Astrocyte (in vitro differentiated cells and primary cell): ENCODE results near the gene ELOVL1. TPM values are rescaled to one million over a fixed set of nuclear protein-coding genes. Genes with fewer than 3 reads are reported as not detected.

ENCODE experiments used
- DNase-seq: peaks from one replicate; pipeline ENCODE4 v3.0.0-alpha.2; 2010; ENCODE audit warnings: low read depth
- FAIRE-seq: peaks from 2 replicates; lab custom pipeline; 2011; peaks lifted over from hg19 to GRCh38; lab: Jason Lieb, UNC
- H2AFZ ChIP-seq: 2 replicates; pipeline ENCODE4 v1.6.0; 2012; ENCODE audit warnings: low read depth, low read length, inconsistent platforms
- H3K27ac ChIP-seq: 2 replicates; pipeline ENCODE4 v1.5.1; 2011; ENCODE audit warnings: low read depth, low read length, inconsistent platforms
- H3K27me3 ChIP-seq: 2 replicates; pipeline ENCODE4 v1.6.0; 2011; ENCODE audit warnings: low read length, inconsistent platforms; ENCODE audit not compliant: insufficient read depth
- H3K36me3 ChIP-seq: 2 replicates; pipeline ENCODE4 v1.5.1; 2011; ENCODE audit warnings: low read length, inconsistent platforms; ENCODE audit not compliant: insufficient read depth
- H3K4me1 ChIP-seq: 2 replicates; pipeline ENCODE4 v1.5.1; 2011; ENCODE audit warnings: low read length, inconsistent platforms; ENCODE audit not compliant: insufficient read depth
- H3K4me2 ChIP-seq: 2 replicates; pipeline ENCODE4 v1.6.0; 2012; ENCODE audit warnings: low read length, inconsistent platforms
- H3K4me3 ChIP-seq: 2 replicates; pipeline ENCODE4 v1.5.1; 2011; ENCODE audit warnings: low read depth, mild to moderate bottlenecking, low read length, inconsistent platforms; ENCODE audit not compliant: insufficient read depth
- H3K79me2 ChIP-seq: 2 replicates; pipeline ENCODE4 v1.6.0; 2012; ENCODE audit warnings: mild to moderate bottlenecking, low read length, inconsistent platforms; ENCODE audit not compliant: insufficient read depth
- H3K9ac ChIP-seq: 2 replicates; pipeline ENCODE4 v1.6.0; 2012; ENCODE audit warnings: mild to moderate bottlenecking, low read length, inconsistent platforms
- H3K9me3 ChIP-seq: 2 replicates; pipeline ENCODE4 v1.5.1; 2012; ENCODE audit warnings: low read depth, mild to moderate bottlenecking, low read length, inconsistent platforms; ENCODE audit not compliant: insufficient read depth
- H4K20me1 ChIP-seq: 2 replicates; pipeline ENCODE4 v1.6.0; 2012; ENCODE audit warnings: low read length, inconsistent platforms; ENCODE audit not compliant: insufficient read depth
- H3K27ac Mint-ChIP-seq: one replicate; pipeline ENCODE4 v1.8.0; 2021; ENCODE audit warnings: mild to moderate bottlenecking, mixed read lengths; ENCODE audit not compliant: unreplicated experiment
- H3K27me3 Mint-ChIP-seq: one replicate; pipeline ENCODE4 v1.8.0; 2021; ENCODE audit warnings: low read depth, mixed read lengths; ENCODE audit not compliant: unreplicated experiment
- H3K36me3 Mint-ChIP-seq: one replicate; pipeline ENCODE4 v1.8.0; 2021; ENCODE audit warnings: low read depth, mixed read lengths; ENCODE audit not compliant: unreplicated experiment
- H3K4me1 Mint-ChIP-seq: one replicate; pipeline ENCODE4 v1.8.0; 2021; ENCODE audit warnings: low read depth, mixed read lengths; ENCODE audit not compliant: unreplicated experiment
- H3K4me3 Mint-ChIP-seq: one replicate; pipeline ENCODE4 v1.8.0; 2021; ENCODE audit warnings: mild to moderate bottlenecking, moderate library complexity, mixed read lengths; ENCODE audit not compliant: unreplicated experiment
- H3K9me3 Mint-ChIP-seq: one replicate; pipeline ENCODE4 v1.8.0; 2021; ENCODE audit warnings: mild to moderate bottlenecking, mixed read lengths; ENCODE audit not compliant: unreplicated experiment
- EZH2 ChIP-seq: IDR thresholded peaks from 2 replicates; pipeline ENCODE4 v1.6.1; 2012; ENCODE audit warnings: mild to moderate bottlenecking, low read length, inconsistent platforms; ENCODE audit not compliant: insufficient read depth
- total RNA-seq: library from RNA; stranded (reverse); gene quantifications from 2 replicates; pipeline ENCODE4 v1.2.1, GENCODE V29; 2021
- TF ChIP-seq, protein P1 (sequence below): IDR thresholded peaks from 2 replicates; pipeline ENCODE4 v1.5.1; 2011; ENCODE audit warnings: low read depth, mild to moderate bottlenecking, inconsistent platforms, low read length, moderate library complexity; ENCODE audit not compliant: insufficient read depth

The ELOVL1 gene
- total RNA-seq, 1 donor from 2014 or later, result 131 TPM

DNA sequence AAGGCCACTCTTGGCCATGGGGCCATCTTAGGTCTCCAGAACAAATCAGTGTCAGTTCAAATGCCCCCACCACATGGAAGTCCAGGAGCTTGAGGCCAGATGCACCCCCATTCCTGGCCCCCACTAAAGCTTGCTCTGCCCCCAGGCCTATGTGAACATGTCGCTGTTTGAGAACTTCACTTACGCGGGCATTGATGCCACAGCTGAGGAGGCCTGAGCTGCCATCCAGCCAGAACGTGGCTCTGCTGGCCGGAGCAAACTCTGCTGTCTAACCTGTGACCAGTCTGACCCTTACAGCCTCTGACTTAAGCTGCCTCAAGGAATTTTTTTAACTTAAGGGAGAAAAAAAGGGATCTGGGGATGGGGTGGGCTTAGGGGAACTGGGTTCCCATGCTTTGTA is 45.3 kb downstream of the ELOVL1 start:
- Histone ChIP-seq H3K4me1 (no peaks in the 10 kb centered on the region), H3K4me3 (no peak overlapping the region), H3K27ac (no peak overlapping the region), H3K4me2 (no peak overlapping the region), H2AFZ (no peak overlapping the region), H3K9me3 (no peaks in the 10 kb centered on the region), H3K36me3 (no peaks in the 10 kb centered on the region), H3K27me3 (no peaks in the 10 kb centered on the region), H3K9ac (no peak overlapping the region), H3K79me2 (no peaks in the 10 kb centered on the region), H4K20me1 (no peaks in the 10 kb centered on the region)
- TF ChIP-seq, protein P1, sequence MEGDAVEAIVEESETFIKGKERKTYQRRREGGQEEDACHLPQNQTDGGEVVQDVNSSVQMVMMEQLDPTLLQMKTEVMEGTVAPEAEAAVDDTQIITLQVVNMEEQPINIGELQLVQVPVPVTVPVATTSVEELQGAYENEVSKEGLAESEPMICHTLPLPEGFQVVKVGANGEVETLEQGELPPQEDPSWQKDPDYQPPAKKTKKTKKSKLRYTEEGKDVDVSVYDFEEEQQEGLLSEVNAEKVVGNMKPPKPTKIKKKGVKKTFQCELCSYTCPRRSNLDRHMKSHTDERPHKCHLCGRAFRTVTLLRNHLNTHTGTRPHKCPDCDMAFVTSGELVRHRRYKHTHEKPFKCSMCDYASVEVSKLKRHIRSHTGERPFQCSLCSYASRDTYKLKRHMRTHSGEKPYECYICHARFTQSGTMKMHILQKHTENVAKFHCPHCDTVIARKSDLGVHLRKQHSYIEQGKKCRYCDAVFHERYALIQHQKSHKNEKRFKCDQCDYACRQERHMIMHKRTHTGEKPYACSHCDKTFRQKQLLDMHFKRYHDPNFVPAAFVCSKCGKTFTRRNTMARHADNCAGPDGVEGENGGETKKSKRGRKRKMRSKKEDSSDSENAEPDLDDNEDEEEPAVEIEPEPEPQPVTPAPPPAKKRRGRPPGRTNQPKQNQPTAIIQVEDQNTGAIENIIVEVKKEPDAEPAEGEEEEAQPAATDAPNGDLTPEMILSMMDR, result no peak
- TF ChIP-seq EZH2, result no peak
- Mint-ChIP-seq H3K4me3 (no peak overlapping the region), H3K9me3 (peaks cover 9% of the 10 kb centered on the region), H3K36me3 (peaks cover 6% of the 10 kb centered on the region), H3K27ac (no peak overlapping the region), H3K4me1 (peaks cover 7% of the 10 kb centered on the region), H3K27me3 (peaks cover 7% of the 10 kb centered on the region)
- FAIRE-seq, result no peak
- no peak for DNase-seq

DNA sequence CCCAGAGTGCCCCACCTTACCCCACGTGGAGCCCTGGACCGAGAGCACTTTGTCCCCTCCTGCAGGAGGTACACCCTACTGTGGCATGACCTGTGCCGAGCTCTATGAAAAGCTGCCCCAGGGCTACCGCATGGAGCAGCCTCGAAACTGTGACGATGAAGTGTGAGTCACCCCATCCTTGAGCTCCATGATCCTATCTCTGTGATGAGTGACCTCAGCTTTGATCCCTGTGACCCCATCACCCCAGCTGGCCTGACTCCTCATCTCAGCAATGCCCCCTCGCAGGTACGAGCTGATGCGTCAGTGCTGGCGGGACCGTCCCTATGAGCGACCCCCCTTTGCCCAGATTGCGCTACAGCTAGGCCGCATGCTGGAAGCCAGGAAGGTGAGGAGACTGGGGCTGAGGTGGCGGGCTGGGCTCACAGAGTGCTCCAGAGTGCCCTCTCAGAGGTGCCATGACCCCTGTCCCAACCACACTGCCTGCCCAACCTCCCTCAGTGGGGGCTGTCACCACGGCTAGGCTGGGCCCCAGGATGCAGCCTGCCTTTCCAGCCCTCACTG is 46.4 kb downstream of the ELOVL1 start:
- peaks cover 14% of the 10 kb centered on the region for H3K27me3 Mint-ChIP-seq
- peaks cover 9% of the 10 kb centered on the region for H3K4me1 Mint-ChIP-seq
- Histone ChIP-seq H2AFZ (no peak overlapping the region), H3K79me2 (no peaks in the 10 kb centered on the region), H3K27ac (no peak overlapping the region), H3K27me3 (no peaks in the 10 kb centered on the region), H3K4me2 (no peak overlapping the region), H3K9me3 (no peaks in the 10 kb centered on the region), H3K36me3 (no peaks in the 10 kb centered on the region), H3K4me3 (no peak overlapping the region), H4K20me1 (no peaks in the 10 kb centered on the region), H3K4me1 (no peaks in the 10 kb centered on the region), H3K9ac (no peak overlapping the region)
- no peak for TF ChIP-seq EZH2
- TF ChIP-seq, protein P1, result no peak
- DNase-seq, result no peak
- H3K4me3 Mint-ChIP-seq, result no peak overlapping the region
- H3K9me3 Mint-ChIP-seq, result peaks cover 9% of the 10 kb centered on the region
- H3K27ac Mint-ChIP-seq, result no peak overlapping the region
- H3K36me3 Mint-ChIP-seq, result peaks cover 6% of the 10 kb centered on the region
- no peak for FAIRE-seq

DNA sequence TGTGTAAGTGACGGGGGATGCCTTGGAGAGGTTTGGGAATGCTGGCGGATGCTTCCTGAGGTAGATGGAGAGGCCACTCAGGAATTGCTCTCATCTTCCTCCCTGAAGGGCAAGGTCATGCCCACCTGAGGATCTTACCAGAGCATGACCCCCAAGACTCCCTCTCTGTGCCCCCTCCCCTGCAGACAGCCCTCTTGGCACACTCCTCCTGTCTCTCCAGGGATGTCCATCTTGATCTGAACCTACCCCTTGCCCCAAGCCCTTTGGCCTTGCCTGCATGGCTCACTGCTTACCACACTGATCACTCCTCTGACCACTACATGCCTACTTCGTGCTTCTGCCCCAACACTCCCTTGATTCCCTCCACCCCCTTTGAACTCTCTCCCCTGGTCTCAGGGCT is 48.0 kb downstream of the ELOVL1 start:
- peaks cover 3% of the 10 kb centered on the region for H3K36me3 Mint-ChIP-seq
- FAIRE-seq, result no peak
- TF ChIP-seq, protein P1, result no peak
- no peak for TF ChIP-seq EZH2
- DNase-seq, result no peak
- no peaks in the 10 kb centered on the region for H3K36me3 ChIP-seq
- peaks cover 5% of the 10 kb centered on the region for H3K9me3 Mint-ChIP-seq
- no peaks in the 10 kb centered on the region for H4K20me1 ChIP-seq
- no peak overlapping the region for H3K4me3 ChIP-seq
- H3K9ac ChIP-seq, result no peak overlapping the region
- no peaks in the 10 kb centered on the region for H3K79me2 ChIP-seq
- H3K4me1 ChIP-seq, result no peaks in the 10 kb centered on the region
- peaks cover 9% of the 10 kb centered on the region for H3K4me1 Mint-ChIP-seq
- no peak overlapping the region for H3K27ac Mint-ChIP-seq
- H3K4me3 Mint-ChIP-seq, result no peak overlapping the region
- peaks cover 14% of the 10 kb centered on the region for H3K27me3 Mint-ChIP-seq
- H2AFZ ChIP-seq, result no peak overlapping the region
- no peaks in the 10 kb centered on the region for H3K9me3 ChIP-seq
- H3K27ac ChIP-seq, result no peak overlapping the region
- H3K27me3 ChIP-seq, result no peaks in the 10 kb centered on the region
- H3K4me2 ChIP-seq, result no peak overlapping the region
